ENCODE results near the gene RUBCNL.

The RUBCNL gene

GRCh38 chr13:46342538-46342937 lies 44.5 kb downstream of the RUBCNL start:
- DNase-seq (ENCODE audit: low read depth): no peak
- TF ChIP-seq CTCF (conservative IDR thresholded peaks at IDR 0.05; ENCODE audit: low read depth, low read length): no peak
- H3K4me3 ChIP-seq (ENCODE audit: low read depth, low read length): no peak overlapping the region

GRCh38 chr13:46341112-46341711 lies 45.8 kb downstream of the RUBCNL start:
- H3K4me3 ChIP-seq (ENCODE audit: low read depth, low read length): no peak overlapping the region
- DNase-seq (ENCODE audit: low read depth): peak; percentile 78
- no peak for TF ChIP-seq CTCF (conservative IDR thresholded peaks at IDR 0.05; ENCODE audit: low read depth, low read length)

- DNase-seq (ENCODE audit: low read depth): no peak
- no peak for TF ChIP-seq CTCF (conservative IDR thresholded peaks at IDR 0.05; ENCODE audit: low read depth, low read length)
- H3K4me3 ChIP-seq (ENCODE audit: low read depth, low read length): no peak overlapping the region
Observed at GRCh38 chr13:46340631-46341111, 46.4 kb downstream of the RUBCNL start.

GRCh38 chr13:46340011-46340410 lies 47.0 kb downstream of the RUBCNL start:
- H3K4me3 ChIP-seq (ENCODE audit: low read depth, low read length): no peak overlapping the region
- TF ChIP-seq CTCF (conservative IDR thresholded peaks at IDR 0.05; ENCODE audit: low read depth, low read length): no peak
- no peak for DNase-seq (ENCODE audit: low read depth)

GRCh38 chr13:46339035-46339666 lies 47.9 kb downstream of the RUBCNL start:
- peak; percentile 15 for TF ChIP-seq CTCF (conservative IDR thresholded peaks at IDR 0.05; ENCODE audit: low read depth, low read length)
- no peak overlapping the region for H3K4me3 ChIP-seq (ENCODE audit: low read depth, low read length)
- peak; percentile 91 for DNase-seq (ENCODE audit: low read depth)

- no peak for DNase-seq (ENCODE audit: low read depth)
- H3K4me3 ChIP-seq (ENCODE audit: low read depth, low read length): no peak overlapping the region
- no peak for TF ChIP-seq CTCF (conservative IDR thresholded peaks at IDR 0.05; ENCODE audit: low read depth, low read length)
Observed at GRCh38 chr13:46337700-46338099, 49.4 kb downstream of the RUBCNL start.

Data from choroid plexus epithelial cell (primary cell).